Activated T-cell treated with anti-CD3 and anti-CD28 coated beads for 24 hours (primary cell): ENCODE data around the gene TBX4.
"Not testable (repeated sequence)": the region's sequence is repeated elsewhere in the genome, so short reads cannot be mapped to it uniquely, and the experiment has no call there.

ENCODE experiments used
- DNase-seq: peaks from one replicate; pipeline ENCODE4 v3.0.0-alpha.2; 2020; ENCODE audit warnings: low read depth

TBX4 gene

DNA sequence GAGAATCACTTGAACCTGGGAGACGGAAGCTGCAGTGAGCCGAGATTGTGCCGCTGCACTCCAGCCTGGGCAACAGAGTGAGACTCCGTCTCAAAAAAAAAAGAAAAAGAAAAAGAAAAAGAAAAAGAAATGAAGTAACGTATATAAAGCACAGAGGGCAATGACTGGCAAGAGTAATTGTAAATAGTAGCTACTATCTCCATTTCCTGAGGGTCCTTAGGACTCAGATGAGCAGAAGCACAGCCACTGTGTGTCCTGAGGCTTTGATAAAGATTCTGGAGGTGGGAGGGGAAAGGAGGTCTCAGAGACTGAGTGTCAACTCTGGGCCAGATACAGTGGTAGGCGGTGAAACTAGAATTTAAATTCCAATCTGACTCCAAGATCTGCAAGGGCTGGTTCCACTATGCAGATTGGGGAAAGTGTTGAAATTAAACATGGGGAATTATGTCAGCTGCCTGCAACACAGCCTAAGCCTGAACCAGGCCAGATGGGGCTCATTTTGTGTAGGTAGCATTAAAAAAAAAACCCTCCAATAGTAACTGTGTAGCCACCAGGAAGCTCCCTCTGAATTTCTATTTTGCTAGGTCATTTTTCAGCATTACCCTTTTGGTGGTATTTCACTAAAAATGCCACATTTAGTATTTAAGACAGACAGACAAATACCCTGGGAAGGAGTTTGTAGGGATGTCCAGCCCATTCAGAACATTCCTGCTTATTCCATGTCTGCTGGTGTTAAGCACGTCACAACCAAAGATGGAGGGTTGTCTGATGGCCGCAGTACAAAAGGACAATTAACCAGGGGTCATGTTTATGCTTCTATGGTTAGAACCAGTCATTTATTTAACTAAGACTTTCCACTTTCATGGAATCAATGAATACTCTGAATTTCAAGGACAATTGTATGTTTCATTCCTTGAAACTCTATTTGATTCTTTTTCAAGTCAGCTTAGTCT is 46.1 kb downstream of the TBX4 start:
- DNase-seq: no peak

DNA sequence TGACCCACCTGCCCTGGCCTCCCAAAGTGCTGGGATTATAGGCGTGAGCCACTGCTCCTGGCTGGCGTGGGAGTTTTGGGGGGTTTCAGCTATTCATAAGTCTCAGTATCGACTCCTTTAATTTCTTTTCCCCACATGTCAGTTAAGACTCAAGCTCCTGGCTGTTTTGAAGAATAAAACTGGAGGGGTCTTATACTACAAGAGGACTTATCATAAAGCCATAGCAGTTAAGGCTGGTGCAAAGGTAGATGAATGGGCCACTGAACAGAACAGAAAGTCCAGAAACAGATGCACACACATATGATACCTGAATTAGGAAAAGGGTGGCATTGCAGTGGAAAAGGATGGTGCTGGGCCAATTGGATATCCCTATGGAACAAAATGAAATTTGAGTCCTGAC is 47.4 kb downstream of the TBX4 start:
- no peak for DNase-seq

DNA sequence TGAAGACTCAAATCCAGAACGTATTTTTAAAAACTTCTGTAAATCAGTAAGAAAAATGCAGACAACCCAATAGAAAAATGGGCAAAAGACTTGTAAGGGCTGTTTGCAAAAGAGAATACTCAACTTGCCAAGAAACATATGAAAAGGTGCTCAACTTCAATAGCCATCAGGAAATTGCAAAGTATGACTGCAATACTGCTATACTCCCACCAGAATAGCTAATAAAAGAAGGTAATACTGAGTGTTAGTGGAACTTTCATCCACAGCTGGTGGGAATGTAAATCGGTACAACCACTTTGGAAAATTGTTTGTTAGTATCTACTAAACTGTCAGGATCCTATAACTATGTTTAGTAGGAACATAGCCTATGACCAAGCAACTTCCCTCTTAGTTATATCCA is 48.1 kb downstream of the TBX4 start:
- DNase-seq: no peak

DNA sequence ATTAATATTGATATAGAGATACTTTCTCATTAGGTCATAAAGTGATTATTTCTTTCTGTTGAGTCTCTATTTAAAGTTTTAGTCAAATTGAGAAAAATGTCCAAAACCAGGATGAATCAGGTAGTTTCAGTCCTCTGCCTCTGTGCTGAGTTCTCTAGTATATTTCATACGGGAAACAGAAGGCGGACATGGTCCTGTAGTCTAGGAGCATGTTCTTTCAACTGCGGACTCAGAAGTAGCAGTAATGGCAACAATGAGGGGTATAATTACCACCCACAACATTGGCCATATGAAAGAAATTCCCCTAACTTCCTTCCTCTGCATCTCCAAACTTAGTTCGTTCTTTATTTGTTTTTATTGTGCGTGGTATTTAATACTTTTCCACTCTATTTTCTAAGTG is 50.1 kb downstream of the TBX4 start:
- no peak for DNase-seq

DNA sequence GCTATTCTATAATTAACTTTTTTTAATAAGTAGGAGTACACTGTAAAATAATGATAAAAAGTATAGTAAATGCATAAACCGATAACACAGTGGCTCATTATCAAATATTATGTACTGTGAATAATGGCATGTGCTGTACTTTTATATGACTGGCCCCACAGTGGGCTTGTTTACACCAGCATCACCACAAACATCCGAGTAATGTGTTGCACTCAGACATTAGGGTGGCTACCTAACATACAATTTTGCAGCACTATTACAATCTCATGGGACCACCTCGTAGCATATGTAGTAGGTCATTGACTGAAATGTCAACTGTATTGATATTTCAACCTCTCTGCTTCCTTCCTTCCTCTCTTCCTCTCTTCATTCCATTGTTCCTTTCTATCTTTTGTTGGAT is 51.7 kb downstream of the TBX4 start:
- no peak for DNase-seq

DNA sequence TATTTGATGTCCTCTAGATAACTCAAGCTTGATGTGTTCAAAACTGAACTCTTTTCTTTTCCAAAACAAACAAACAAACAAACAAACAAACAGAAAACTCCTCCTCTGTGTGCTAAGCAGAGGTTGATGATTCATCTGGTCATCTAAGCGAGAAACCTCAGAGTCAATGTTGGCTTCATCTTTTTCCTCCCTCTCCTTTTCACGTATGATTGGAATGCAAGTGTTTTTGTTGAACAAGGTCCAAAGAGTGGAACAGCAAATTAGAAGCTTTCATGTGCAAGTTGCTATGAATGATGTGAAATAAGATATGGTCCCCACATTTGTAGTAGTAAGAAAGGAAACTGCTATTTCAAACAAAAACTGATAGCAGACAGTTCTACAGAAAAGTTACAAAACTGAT is 52.5 kb downstream of the TBX4 start:
- DNase-seq: no peak

DNA sequence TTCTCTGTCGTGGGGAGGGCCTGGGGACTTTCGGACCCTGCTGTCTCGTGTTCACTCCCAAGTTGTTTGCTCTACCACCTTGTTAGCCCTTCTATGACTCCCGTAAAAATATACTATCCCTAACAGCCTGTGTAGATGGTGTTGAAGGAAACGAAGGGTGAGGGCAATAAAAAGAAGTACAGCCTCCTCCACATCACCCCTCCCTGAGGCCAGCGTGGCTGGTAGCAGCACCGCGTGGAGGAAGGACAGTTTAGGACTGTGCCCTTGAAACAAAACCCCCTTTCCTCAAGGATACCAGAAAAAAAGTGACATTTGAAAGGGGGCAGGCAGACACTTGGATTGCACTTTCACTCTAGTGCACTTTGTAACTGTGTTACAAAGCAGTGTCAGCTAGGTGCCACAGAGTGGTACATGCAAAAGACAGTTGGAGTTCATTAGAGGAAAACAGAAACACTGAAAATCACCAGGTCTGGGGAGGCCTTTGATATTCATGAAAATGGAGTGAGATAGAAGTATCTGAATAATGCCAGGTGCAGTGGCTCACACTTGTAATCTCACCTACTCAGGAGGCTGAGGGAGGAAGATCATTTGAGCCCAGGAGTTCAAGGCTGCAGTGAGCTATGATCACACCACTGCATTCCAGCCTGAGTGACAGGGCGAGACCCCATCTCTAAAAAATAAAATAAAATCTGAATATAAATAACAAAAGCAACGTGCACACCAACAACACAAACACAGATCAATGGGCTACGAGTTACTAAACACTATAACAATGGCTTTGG is 53.8 kb downstream of the TBX4 start:
- DNase-seq: no peak

DNA sequence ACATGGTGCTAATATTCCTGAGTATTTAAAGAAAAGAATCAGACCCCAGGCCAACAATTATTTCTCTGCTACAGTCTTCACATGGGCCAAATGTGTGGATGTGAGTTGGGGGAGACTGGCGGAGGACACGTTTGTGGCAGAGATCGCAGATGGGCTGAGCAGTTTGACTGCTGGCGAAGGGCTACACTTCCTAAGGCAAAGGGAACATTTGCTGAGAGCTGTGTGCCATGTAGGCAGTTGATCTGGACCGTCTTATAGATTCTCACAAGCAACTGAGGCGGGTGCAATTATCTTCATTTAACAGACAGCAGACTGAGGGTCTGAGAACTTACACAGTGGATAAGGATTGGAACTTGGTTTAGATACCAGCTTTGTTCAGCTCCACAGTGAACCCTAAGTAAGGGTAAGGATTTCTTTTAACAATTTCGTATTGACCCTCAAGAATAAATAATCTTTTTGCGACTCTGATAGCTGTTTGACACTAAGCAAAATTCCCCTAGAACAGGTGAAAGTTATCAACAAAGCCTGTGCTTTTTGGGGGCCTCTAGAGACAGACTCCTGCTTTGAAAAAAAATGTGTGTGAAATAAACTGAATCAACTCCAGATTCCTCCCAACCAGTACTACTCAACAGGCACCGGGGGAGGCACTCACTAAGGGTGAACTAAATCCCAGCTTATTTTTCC is 55.3 kb downstream of the TBX4 start:
- no peak for DNase-seq

DNA sequence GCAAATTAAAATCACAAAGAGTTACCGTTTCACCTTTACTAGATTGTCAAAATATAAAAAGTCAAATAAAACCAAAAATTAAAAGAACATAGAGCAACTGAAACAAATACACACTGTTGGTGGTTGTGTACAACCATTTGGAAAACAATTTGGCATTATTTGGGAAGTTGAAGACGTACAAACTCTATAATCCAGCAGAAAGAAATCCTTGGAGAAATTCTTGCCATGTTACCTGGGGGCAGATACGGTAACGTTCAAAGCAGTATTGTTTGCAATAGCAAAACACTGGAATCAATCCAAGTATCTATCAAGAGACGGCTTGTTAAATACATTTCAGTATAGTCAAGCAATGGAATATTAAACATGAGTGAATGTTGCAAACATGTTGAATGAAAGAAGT is 56.7 kb downstream of the TBX4 start:
- no peak for DNase-seq

DNA sequence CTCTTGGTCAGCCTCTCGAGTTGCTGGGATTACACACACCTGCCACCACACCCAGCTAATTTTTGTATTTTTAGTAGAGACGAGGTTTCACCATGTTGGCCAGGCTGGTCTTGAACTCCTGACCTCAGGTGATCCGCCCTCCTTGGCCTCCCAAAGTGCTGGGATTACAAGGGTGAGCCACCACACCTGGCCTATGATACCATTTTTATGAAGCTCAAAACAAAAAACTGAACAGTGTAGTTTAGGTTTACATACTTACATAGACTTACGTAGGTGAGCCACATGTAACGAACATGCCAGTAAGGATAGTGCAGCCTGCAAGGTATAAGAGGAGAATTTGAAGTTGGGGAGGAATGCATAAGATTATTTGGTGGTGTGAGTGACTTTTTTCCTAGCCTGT is 57.2 kb downstream of the TBX4 start:
- not testable (repeated sequence) for DNase-seq

DNA sequence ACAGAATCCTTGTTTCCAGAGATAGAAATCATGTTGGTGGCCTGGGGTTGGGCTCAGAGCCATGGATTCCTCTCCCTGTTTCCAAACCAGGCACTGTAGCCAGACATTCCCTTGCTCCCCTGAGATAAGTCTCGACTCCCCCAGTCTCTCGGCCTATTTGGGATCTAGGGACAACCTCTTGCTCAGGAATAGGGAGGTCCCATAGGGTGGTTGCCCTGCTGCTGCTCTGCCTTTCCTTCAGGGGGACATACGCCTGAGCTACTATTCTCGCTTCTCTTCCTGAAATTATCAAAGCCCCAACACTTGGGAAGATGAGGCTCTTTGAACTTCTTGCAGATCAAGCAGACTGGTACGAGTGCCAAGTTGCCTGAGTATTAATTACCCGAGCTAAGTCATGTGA is 58.0 kb downstream of the TBX4 start:
- DNase-seq: no peak

DNA sequence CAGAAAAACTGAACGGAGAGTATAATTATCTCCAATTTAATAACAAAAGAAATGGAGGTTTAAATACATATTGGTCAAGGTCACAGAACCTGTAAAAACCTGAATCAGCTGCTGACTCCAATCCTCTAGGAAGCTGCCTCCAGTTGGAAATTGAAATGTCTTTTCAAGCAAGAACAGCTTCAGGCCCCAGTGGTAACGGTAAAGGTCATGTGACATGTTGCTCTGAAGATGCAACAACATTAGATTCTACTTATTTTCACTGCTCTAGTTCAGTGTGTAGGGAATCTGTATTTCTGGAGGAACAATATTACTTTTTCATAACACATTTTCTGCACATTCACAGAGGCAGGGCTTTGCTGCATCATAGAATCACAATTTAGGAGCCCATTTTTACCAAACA is 58.8 kb downstream of the TBX4 start:
- DNase-seq: no peak

DNA sequence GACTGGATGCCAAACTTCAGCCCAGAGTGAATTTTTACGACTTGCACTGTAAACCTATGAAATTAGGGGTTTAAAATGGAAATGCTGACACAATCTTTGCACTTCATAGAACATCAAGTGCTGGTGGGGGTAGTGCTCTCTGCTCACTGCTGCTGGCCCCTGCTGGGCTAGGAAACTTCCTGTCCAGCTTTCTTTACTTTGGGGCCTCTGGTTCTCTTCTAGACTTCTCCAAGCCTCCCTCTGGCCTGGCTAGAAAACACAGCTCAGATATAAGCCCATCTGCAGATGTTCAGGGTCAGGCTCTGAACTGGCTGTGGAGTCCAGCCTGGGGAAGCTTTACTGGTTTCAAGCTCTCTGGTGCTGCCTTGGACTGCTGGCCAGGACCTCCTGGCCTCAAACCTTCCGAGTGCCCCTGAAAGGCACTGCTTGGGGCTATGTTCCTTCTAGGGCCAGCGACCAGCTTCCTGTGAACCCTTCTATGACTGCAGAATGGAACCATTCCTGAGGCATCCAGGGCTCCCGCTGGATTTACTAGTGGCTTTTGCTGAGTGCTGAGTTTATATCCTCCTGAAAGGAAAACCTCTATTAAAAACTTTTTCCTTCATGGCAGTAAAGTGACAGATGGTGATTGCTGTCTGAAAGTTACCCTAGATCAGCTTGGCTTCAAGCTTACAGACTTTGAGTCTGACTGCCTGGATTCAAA is 59.4 kb downstream of the TBX4 start:
- no peak for DNase-seq

DNA sequence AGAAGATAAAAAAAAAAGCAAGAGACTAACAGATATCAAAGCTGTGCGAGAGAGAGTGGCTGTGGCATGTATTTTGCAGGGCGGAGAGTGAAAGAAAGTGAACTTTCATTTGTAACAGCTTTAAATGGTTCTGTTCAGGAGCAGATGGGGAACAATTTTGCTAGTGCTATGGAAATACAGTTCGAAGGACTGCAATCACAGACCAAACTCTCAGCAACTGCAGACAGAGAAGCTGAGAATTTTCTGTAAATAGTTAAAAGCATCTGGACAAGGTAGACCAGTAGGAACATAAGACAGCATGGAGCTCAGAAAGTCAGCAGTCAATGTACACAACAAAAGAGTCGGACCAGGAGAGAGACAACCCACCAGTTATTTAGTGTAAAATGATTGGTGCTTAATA is 62.3 kb downstream of the TBX4 start:
- no peak for DNase-seq

DNA sequence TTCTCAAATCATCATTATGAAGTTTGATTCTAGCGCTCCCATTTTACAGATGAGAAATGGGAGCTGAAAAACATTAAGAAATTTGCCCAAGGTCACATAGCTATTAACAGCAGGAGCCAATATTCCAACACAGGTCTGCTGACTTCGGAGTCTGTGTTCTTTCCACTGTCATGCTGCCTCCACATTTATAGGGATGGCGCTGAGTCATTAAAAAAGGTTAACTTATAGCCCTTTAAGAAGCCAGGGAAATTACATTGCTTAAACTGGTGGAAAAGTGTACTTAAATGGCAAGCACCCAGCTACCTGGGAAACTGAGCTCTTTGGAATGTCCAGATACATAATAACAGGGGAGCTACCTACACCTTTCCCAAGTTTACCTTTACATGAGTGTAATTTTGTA is 65.0 kb downstream of the TBX4 start:
- no peak for DNase-seq

DNA sequence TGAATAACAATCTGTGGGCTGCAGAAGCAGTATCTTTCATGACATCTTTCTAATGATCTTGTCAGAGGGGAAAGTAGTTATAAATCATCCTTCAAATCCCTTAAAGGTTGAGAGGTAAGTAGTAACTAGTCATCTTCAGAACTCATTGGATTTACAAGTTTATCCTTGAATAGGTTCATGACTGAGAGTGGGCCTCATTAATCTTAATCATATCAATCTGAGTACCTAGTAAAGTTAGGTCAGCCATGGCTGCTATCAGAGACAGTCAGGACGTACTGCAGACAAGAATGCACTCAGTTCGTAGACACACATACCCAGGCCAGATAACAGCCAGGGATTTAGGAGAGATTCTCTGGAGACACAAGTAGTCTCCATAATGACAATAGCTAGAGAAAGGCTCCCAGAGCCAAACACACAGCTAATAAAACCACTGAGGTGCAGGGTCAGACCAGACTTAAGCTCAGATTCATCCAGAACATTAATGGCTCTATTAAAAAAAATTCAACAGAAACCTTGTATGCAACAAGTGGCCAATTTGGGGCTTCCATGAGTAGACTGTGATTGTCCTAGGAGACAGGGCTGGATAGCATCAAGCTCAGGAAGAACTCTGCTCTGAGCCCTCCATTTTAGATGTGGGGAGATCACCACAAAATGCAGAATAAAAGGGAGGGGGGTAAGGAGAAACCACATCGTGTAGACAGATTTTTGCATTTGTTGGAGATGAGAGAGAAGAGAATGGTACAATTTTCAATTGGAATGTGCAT is 65.8 kb downstream of the TBX4 start:
- DNase-seq: no peak

DNA sequence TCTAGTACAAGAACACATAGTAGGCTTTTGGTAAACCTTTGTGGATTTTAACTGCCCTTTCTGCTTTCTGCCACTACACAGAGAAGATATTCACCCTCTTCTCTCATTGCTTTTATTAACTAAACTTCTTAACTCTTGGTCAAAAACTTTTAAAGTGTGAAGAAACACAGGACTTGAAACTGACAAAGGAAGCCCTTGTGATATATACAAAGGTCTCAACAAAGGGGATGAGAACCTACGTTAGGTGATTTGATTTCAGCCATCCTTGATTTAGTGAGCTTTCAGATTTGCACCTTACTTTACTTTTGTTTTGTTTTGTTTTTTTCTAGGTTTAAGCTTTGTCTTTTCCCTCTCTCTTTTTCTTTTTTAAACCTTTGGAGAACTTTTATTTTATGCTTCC is 66.9 kb downstream of the TBX4 start:
- DNase-seq: no peak

DNA sequence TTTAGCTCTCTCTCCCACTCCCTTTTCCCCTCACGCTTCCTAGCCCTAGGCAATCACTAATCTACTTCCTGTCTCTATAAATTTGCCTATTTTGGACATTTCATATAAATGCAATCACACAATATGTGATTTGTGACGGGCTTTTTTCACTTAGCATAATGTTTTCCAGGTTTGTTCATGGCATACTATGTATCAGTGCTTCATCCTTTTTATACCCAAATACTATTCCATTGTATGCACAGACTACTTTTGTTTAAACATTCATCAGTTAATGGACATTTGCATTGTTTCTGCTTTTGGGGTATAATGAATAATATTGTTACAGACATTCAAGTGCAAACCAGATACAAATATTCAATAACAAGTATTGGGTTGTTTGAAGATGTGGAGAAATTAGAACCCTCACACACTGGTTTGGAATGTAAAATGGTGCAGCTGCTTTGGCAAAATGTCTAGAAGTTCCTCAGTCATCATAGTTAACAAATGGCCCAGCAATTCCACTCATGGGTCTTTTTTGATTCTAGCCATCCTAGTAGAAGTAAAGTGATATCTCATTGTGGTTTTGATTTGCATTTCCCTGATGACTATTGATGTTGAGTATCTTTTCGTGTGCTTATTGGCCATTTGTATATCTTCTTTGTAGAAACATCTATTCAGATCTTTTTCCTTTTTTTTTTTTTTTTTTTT is 67.7 kb downstream of the TBX4 start:
- no peak for DNase-seq

DNA sequence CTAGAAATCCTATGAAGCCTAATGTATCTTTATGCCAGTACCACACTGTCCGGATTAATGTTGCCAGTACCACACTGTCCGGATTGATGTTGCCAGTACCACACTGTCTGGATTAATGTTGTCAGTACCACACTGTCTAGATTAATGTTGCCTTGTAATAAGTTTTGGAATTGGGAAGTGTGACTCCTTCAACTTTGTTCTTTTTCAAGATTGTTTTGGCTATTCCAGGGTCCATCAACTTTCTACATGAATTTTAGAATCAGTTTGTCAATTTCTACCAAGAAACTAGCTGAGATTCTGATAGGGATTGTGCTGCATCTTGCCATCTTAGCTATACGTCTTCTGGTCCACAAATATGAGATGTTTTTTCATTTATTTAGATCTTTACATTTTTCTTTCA is 68.7 kb downstream of the TBX4 start:
- no peak for DNase-seq

DNA sequence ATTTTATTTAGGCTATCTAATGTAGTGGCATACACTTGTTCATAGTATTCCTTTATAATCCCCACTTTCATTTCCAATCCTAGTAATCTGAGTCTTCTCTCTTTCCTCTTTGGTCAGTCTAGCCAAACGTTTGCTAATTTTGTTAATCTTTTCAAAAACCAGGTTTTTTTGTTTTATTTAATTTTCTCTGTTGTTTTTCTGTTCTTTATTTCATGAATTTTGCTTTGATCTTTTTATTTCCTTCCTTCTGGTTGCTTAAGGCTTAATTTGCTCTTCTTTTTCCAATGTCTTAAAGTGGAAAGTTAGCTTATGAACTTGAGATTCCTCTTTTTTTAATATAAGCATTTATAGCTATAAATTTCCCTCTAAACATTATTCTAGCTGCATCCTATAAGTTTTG is 69.9 kb downstream of the TBX4 start:
- no peak for DNase-seq

DNA sequence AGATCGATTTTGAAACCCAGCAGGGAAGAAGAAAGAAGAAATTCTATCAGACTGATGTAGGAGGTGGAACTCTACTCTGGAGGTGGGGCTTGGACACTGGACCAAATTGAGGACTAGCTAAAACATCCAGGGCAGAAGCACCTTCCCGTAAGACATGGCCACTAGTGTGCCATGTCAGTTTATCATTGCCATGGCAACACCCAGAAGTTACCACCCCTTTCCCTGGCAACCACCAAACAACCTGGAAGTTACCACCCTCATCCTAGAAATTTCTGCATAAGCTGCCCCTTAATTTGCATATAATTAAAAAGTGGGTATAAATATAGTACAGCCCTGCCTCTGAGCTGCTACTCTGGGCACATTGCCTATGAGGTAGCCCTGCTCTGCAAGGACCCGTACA is 72.1 kb downstream of the TBX4 start:
- DNase-seq: no peak
